ENCODE results near the gene DSCAML1.

The DSCAML1 gene

GRCh38 chr11:117639601-117640000, 157.4 kb downstream of the DSCAML1 start:
- no peak for DNase-seq (ENCODE audit: low read depth)

- DNase-seq (ENCODE audit: low read depth), result no peak
These were observed 158.0 kb downstream of the DSCAML1 start for GRCh38 chr11:117638911-117639543.

- DNase-seq (ENCODE audit: low read depth), result no peak
These were observed 162.0 kb downstream of the DSCAML1 start for GRCh38 chr11:117634756-117635603.

GRCh38 chr11:117633976-117634755, 162.8 kb downstream of the DSCAML1 start:
- DNase-seq (ENCODE audit: low read depth), result no peak

- DNase-seq (ENCODE audit: low read depth), result no peak
These were observed 163.7 kb downstream of the DSCAML1 start for GRCh38 chr11:117633186-117633754.

- no peak for DNase-seq (ENCODE audit: low read depth)
These were observed 164.7 kb downstream of the DSCAML1 start for GRCh38 chr11:117632306-117632705.

GRCh38 chr11:117631336-117632140, 165.5 kb downstream of the DSCAML1 start:
- no peak for DNase-seq (ENCODE audit: low read depth)

- DNase-seq (ENCODE audit: low read depth), result no peak
These were observed 167.0 kb downstream of the DSCAML1 start for GRCh38 chr11:117629891-117630538.

GRCh38 chr11:117629146-117629545, 167.9 kb downstream of the DSCAML1 start:
- DNase-seq (ENCODE audit: low read depth), result no peak

GRCh38 chr11:117627259-117627658, 169.8 kb downstream of the DSCAML1 start:
- DNase-seq (ENCODE audit: low read depth), result no peak

GRCh38 chr11:117626576-117626975, 170.4 kb downstream of the DSCAML1 start:
- no peak for DNase-seq (ENCODE audit: low read depth)

- no peak for DNase-seq (ENCODE audit: low read depth)
These were observed 171.8 kb downstream of the DSCAML1 start for GRCh38 chr11:117625237-117625636.

GRCh38 chr11:117623831-117624271, 173.2 kb downstream of the DSCAML1 start:
- no peak for DNase-seq (ENCODE audit: low read depth)

- DNase-seq (ENCODE audit: low read depth), result no peak
These were observed 175.8 kb downstream of the DSCAML1 start for GRCh38 chr11:117621226-117621625.

- DNase-seq (ENCODE audit: low read depth), result no peak
These were observed 176.4 kb downstream of the DSCAML1 start for GRCh38 chr11:117620659-117621058.

- DNase-seq (ENCODE audit: low read depth), result no peak
These were observed 176.9 kb downstream of the DSCAML1 start for GRCh38 chr11:117620086-117620485.

GRCh38 chr11:117619661-117620060, 177.4 kb downstream of the DSCAML1 start:
- DNase-seq (ENCODE audit: low read depth), result no peak

GRCh38 chr11:117618982-117619355, 178.0 kb downstream of the DSCAML1 start:
- no peak for DNase-seq (ENCODE audit: low read depth)

GRCh38 chr11:117618302-117618981, 178.6 kb downstream of the DSCAML1 start:
- no peak for DNase-seq (ENCODE audit: low read depth)

GRCh38 chr11:117616979-117617378, 180.0 kb downstream of the DSCAML1 start:
- no peak for DNase-seq (ENCODE audit: low read depth)

All from stimulated activated CD8-positive, alpha-beta memory T cell treated with anti-CD3 and anti-CD28 coated beads, Interleukin-4, amount 100 ng/mL, for 24 hours (primary cell).